Activated B cell treated with CpG ODN at 0.5 μM for 24 hours (primary cell): Measurements from ENCODE around the gene SOD2. TPM values are rescaled to one million over a fixed set of nuclear protein-coding genes. Genes with fewer than 3 reads are reported as not detected.

Source experiments
- ATAC-seq: fragments of 200-7000 bp; cut with Tn5 transposase; one replicate; pipeline ENCODE4 v1.10.0; 2021; ENCODE audit warnings: low read depth, mild to moderate bottlenecking, moderate library complexity
- CTCF ChIA-PET: fragments of 350-600 bp; sonication (Branson Sonifier 250); formaldehyde crosslinking; loops from one replicate; lab custom pipeline; 2021; ENCODE audit warnings: antibody characterized with exemption; lab: Charles Lee
- POLR2A ChIA-PET: fragments of 350-600 bp; sonication (Branson Sonifier 250); formaldehyde crosslinking; loops from one replicate; lab custom pipeline; 2021; ENCODE audit warnings: antibody characterized with exemption; lab: Charles Lee
- DNase-seq: peaks from one replicate; pipeline ENCODE4 v3.0.0; 2022
- H3K27ac Mint-ChIP-seq: one replicate; pipeline ENCODE4 v1.8.0; 2020; ENCODE audit warnings: mixed read lengths
- H3K27me3 Mint-ChIP-seq: one replicate; pipeline ENCODE4 v1.8.0; 2021; ENCODE audit warnings: mixed read lengths
- H3K36me3 Mint-ChIP-seq: one replicate; pipeline ENCODE4 v1.8.0; 2021; ENCODE audit warnings: low read depth, mixed read lengths
- H3K4me1 Mint-ChIP-seq: one replicate; pipeline ENCODE4 v1.8.0; 2021; ENCODE audit warnings: mixed read lengths
- H3K4me3 Mint-ChIP-seq: one replicate; pipeline ENCODE4 v1.8.0; 2020; ENCODE audit warnings: mild to moderate bottlenecking, mixed read lengths
- H3K9me3 Mint-ChIP-seq: one replicate; pipeline ENCODE4 v1.8.0; 2020; ENCODE audit warnings: mixed read lengths
- CTCF ChIP-seq: fragments of 200-600 bp; IDR thresholded peaks from one replicate; pipeline ENCODE4 v1.8.0; 2022; ENCODE audit warnings: antibody characterized with exemption, mild to moderate bottlenecking
- intact Hi-C: fragments of 100-400 bp; cut with micrococcal nuclease; formaldehyde crosslinking; loops from one replicate; pipeline ENCODE4 v1.15.1; 2024
- total RNA-seq: library from RNA; stranded (reverse); gene quantifications from 2 replicates; pipeline ENCODE4 v1.2.3, GENCODE V29; 2022

The SOD2 gene
- total RNA-seq, 1 donor from 2014 or later = 98.2 TPM

GRCh38 chr6:159688266-159688905, 4.7 kb downstream of the SOD2 start:
- no peak for TF ChIP-seq CTCF
- Mint-ChIP-seq H3K36me3 (peaks cover 55% of the 10 kb centered on the region), H3K4me3 (no peak overlapping the region), H3K9me3 (no peaks in the 10 kb centered on the region), H3K4me1 (peaks cover 20% of the 10 kb centered on the region), H3K27ac (no peak overlapping the region), H3K27me3 (no peaks in the 10 kb centered on the region)
- ChIA-PET CTCF (interaction anchor here (1.2 to 1.4 kb wide), 2 partner anchors 175 to 845 kb away, joined by 4 read pairs; no protein-coding TSS in a partner anchor), POLR2A (interaction anchor here (1.6 kb wide), 1 partner anchor 102 kb away, joined by 8 read pairs; the partner anchor contains the start of gene MRPL18)
- ATAC-seq (no peak), DNase-seq (no peak)
- intact Hi-C loops = no loop called here

DNA sequence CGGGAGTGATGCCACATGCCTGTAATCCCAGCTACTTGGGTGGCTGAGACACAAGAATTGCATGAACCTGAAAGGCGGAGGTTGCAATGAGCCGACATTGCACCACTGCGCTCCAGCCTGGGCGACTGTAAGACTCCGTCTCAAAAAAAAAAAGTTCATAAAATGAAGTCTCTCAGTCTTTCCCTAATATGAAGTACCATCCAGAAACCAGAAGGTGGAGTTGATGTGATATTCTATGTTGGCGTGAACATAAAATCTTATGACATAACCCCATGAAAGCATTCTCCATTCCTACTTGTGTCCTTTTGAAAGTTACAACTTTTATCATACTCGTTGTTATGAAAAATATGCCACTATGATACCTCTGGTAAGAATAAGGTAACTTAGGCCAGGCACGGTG, 5.7 kb downstream of the SOD2 start:
- intact Hi-C loops = no loop called here
- H3K27ac Mint-ChIP-seq = no peak overlapping the region
- TF ChIP-seq CTCF = no peak
- ATAC-seq (no peak), DNase-seq (no peak)
- ChIA-PET CTCF (no interaction called here), POLR2A (no interaction called here)
- peaks cover 62% of the 10 kb centered on the region for H3K36me3 Mint-ChIP-seq
- H3K9me3 Mint-ChIP-seq = no peaks in the 10 kb centered on the region
- H3K4me3 Mint-ChIP-seq = no peak overlapping the region
- H3K27me3 Mint-ChIP-seq = no peaks in the 10 kb centered on the region
- peaks cover 17% of the 10 kb centered on the region for H3K4me1 Mint-ChIP-seq

- Mint-ChIP-seq H3K9me3 (no peaks in the 10 kb centered on the region), H3K4me3 (no peak overlapping the region), H3K4me1 (peaks cover 10% of the 10 kb centered on the region), H3K36me3 (peaks cover 62% of the 10 kb centered on the region), H3K27me3 (no peaks in the 10 kb centered on the region), H3K27ac (no peak overlapping the region)
- ChIA-PET POLR2A (no interaction called here), CTCF (no interaction called here)
- ATAC-seq (no peak), DNase-seq (no peak)
- intact Hi-C loops = no loop called here
- no peak for TF ChIP-seq CTCF
These were observed 6.3 kb downstream of the SOD2 start for GRCh38 chr6:159686703-159687102.

- CTCF ChIA-PET = no interaction called here
These were observed 7.0 kb downstream of the SOD2 start for GRCh38 chr6:159686040-159686439.

GRCh38 chr6:159684013-159684304, 9.1 kb downstream of the SOD2 start:
- TF ChIP-seq CTCF = no peak
- intact Hi-C loops = no loop called here

More at GRCh38 chr6:159686040-159686439, 7.0 kb downstream of the SOD2 start:
- intact Hi-C loops = no loop called here
- no peaks in the 10 kb centered on the region for H3K9me3 Mint-ChIP-seq
- POLR2A ChIA-PET = no interaction called here
- H3K27me3 Mint-ChIP-seq = no peaks in the 10 kb centered on the region
- peaks cover 68% of the 10 kb centered on the region for H3K36me3 Mint-ChIP-seq
- no peak for ATAC-seq
- H3K4me3 Mint-ChIP-seq = no peak overlapping the region
- H3K4me1 Mint-ChIP-seq = peaks cover 5% of the 10 kb centered on the region
- no peak for DNase-seq
- no peak overlapping the region for H3K27ac Mint-ChIP-seq
- no peak for TF ChIP-seq CTCF

More at GRCh38 chr6:159684013-159684304, 9.1 kb downstream of the SOD2 start:
- no peak overlapping the region for H3K27ac Mint-ChIP-seq
- H3K4me3 Mint-ChIP-seq = no peak overlapping the region
- H3K9me3 Mint-ChIP-seq = no peaks in the 10 kb centered on the region
- peaks cover 74% of the 10 kb centered on the region for H3K36me3 Mint-ChIP-seq
- DNase-seq (no peak), ATAC-seq (no peak)
- H3K4me1 Mint-ChIP-seq = peaks cover under 1% of the 10 kb centered on the region
- ChIA-PET CTCF (no interaction called here), POLR2A (no interaction called here)
- H3K27me3 Mint-ChIP-seq = no peaks in the 10 kb centered on the region
